HFFc6 (cell line): Measurements from ENCODE around the gene MED25. TPM values are rescaled to one million over a fixed set of nuclear protein-coding genes. Genes with fewer than 3 reads are reported as not detected.

Experiments
- DNase-seq: peaks from one replicate; pipeline ENCODE4 v3.0.0-alpha.2; 2018
- H3K27ac Mint-ChIP-seq: 2 replicates; pipeline ENCODE4 v1.8.0; 2020; ENCODE audit warnings: mild to moderate bottlenecking, mixed read lengths
- H3K27me3 Mint-ChIP-seq: 2 replicates; pipeline ENCODE4 v1.8.0; 2021; ENCODE audit warnings: mild to moderate bottlenecking, moderate library complexity, mixed read lengths; ENCODE audit not compliant: insufficient read depth
- H3K36me3 Mint-ChIP-seq: 2 replicates; pipeline ENCODE4 v1.8.0; 2021; ENCODE audit warnings: low read depth, mixed read lengths
- H3K4me1 Mint-ChIP-seq: 2 replicates; pipeline ENCODE4 v1.8.0; 2020; ENCODE audit warnings: low read depth, mixed read lengths
- H3K4me3 Mint-ChIP-seq: 2 replicates; pipeline ENCODE4 v1.8.0; 2020; ENCODE audit warnings: mild to moderate bottlenecking, moderate library complexity, mixed read lengths
- H3K9me3 Mint-ChIP-seq: 2 replicates; pipeline ENCODE4 v1.8.0; 2020; ENCODE audit warnings: mild to moderate bottlenecking, mixed read lengths
- CTCF ChIP-seq: fragments of 200-600 bp; sonication (generic); IDR thresholded peaks from 2 replicates; pipeline ENCODE4 v1.5.0; 2021; ENCODE audit warnings: antibody characterized with exemption, mild to moderate bottlenecking
- total RNA-seq, 6 experiments: library from RNA; stranded (reverse); fragmentation: NEBNext Ultra II Directional; extraction: Animal tissue kit (Norgen Biotek cat#: 25700); gene quantifications; 2 replicates in 1 of 6; 3 replicates in 5 of 6; pipeline ENCODE4 v1.2.3, GENCODE V29; 2021

Gene MED25
- total RNA-seq, 6 experiments from 2014 or later, result 44.5 to 50.6 (median 47.8) TPM

- TF ChIP-seq CTCF, result no peak
- Mint-ChIP-seq H3K9me3 (no peaks in the 10 kb centered on the region), H3K27me3 (peaks cover 3% of the 10 kb centered on the region; the same call in 1 of the 2 replicates), H3K4me1 (peaks cover 15% of the 10 kb centered on the region), H3K27ac (no peak overlapping the region), H3K36me3 (no peaks in the 10 kb centered on the region), H3K4me3 (no peak overlapping the region)
- no peak for DNase-seq
These were observed 2.0 kb downstream of the MED25 start for GRCh38 chr19:49820125-49820524.

GRCh38 chr19:49823472-49823871 lies 5.4 kb downstream of the MED25 start:
- no peak for TF ChIP-seq CTCF
- H3K27me3 Mint-ChIP-seq, result no peaks in the 10 kb centered on the region
- no peak for DNase-seq
- no peak overlapping the region for H3K4me3 Mint-ChIP-seq
- no peak overlapping the region for H3K27ac Mint-ChIP-seq
- no peaks in the 10 kb centered on the region for H3K9me3 Mint-ChIP-seq
- H3K36me3 Mint-ChIP-seq, result peaks cover 5% of the 10 kb centered on the region; the same call in 1 of the 2 replicates
- H3K4me1 Mint-ChIP-seq, result peaks cover 15% of the 10 kb centered on the region

GRCh38 chr19:49824662-49825061 lies 6.6 kb downstream of the MED25 start:
- no peaks in the 10 kb centered on the region for H3K9me3 Mint-ChIP-seq
- no peak overlapping the region for H3K4me3 Mint-ChIP-seq
- peaks cover 5% of the 10 kb centered on the region; the same call in 1 of the 2 replicates for H3K36me3 Mint-ChIP-seq
- H3K27ac Mint-ChIP-seq, result no peak overlapping the region
- no peak for DNase-seq
- peaks cover 7% of the 10 kb centered on the region for H3K4me1 Mint-ChIP-seq
- no peak for TF ChIP-seq CTCF
- H3K27me3 Mint-ChIP-seq, result no peaks in the 10 kb centered on the region

- DNase-seq, result no peak
- no peak for TF ChIP-seq CTCF
- H3K9me3 Mint-ChIP-seq, result no peaks in the 10 kb centered on the region
- H3K4me3 Mint-ChIP-seq, result no peak overlapping the region
- peaks cover 5% of the 10 kb centered on the region; the same call in 1 of the 2 replicates for H3K36me3 Mint-ChIP-seq
- H3K4me1 Mint-ChIP-seq, result no peaks in the 10 kb centered on the region
- no peak overlapping the region for H3K27ac Mint-ChIP-seq
- peaks cover 3% of the 10 kb centered on the region; the same call in 1 of the 2 replicates for H3K27me3 Mint-ChIP-seq
These were observed 8.9 kb downstream of the MED25 start for GRCh38 chr19:49827034-49827433.

- Mint-ChIP-seq H3K36me3 (peaks cover 18% of the 10 kb centered on the region), H3K27me3 (peaks cover 7% of the 10 kb centered on the region; the same call in 1 of the 2 replicates), H3K9me3 (no peaks in the 10 kb centered on the region), H3K27ac (no peak overlapping the region), H3K4me3 (no peak overlapping the region), H3K4me1 (peaks cover 9% of the 10 kb centered on the region)
- no peak for DNase-seq
- no peak for TF ChIP-seq CTCF
These were observed 11.1 kb downstream of the MED25 start for GRCh38 chr19:49829200-49829599.

GRCh38 chr19:49829721-49830120 lies 11.6 kb downstream of the MED25 start:
- no peak for DNase-seq
- Mint-ChIP-seq H3K9me3 (no peaks in the 10 kb centered on the region), H3K4me3 (no peak overlapping the region), H3K4me1 (peaks cover 9% of the 10 kb centered on the region), H3K27ac (no peak overlapping the region), H3K27me3 (peaks cover 7% of the 10 kb centered on the region), H3K36me3 (peaks cover 18% of the 10 kb centered on the region)
- no peak for TF ChIP-seq CTCF
